ENCODE data around the gene SCUBE2.

The SCUBE2 gene

GRCh38 chr11:9073466-9074225 is 17.8 kb downstream of the SCUBE2 start:
- no peak for DNase-seq

- DNase-seq, result no peak
These were observed 18.7 kb downstream of the SCUBE2 start for GRCh38 chr11:9072626-9073176.

GRCh38 chr11:9071692-9072091 is 19.7 kb downstream of the SCUBE2 start:
- no peak for DNase-seq

- DNase-seq, result no peak
These were observed 20.5 kb downstream of the SCUBE2 start for GRCh38 chr11:9070749-9071491.

GRCh38 chr11:9069862-9070470 is 21.4 kb downstream of the SCUBE2 start:
- no peak for DNase-seq

GRCh38 chr11:9069256-9069655 is 22.1 kb downstream of the SCUBE2 start:
- DNase-seq, result no peak

GRCh38 chr11:9066433-9066925 is 24.9 kb downstream of the SCUBE2 start:
- DNase-seq, result no peak

GRCh38 chr11:9065607-9066432 is 25.6 kb downstream of the SCUBE2 start:
- no peak for DNase-seq

GRCh38 chr11:9061807-9062206 is 29.6 kb downstream of the SCUBE2 start:
- no peak for DNase-seq

- DNase-seq, result no peak
These were observed 30.7 kb downstream of the SCUBE2 start for GRCh38 chr11:9060700-9061111.

- DNase-seq, result no peak
These were observed 32.0 kb downstream of the SCUBE2 start for GRCh38 chr11:9059406-9059805.

- DNase-seq, result no peak
These were observed 33.5 kb downstream of the SCUBE2 start for GRCh38 chr11:9057888-9058287.

GRCh38 chr11:9057007-9057406 is 34.4 kb downstream of the SCUBE2 start:
- DNase-seq, result no peak

GRCh38 chr11:9056467-9056866 is 34.9 kb downstream of the SCUBE2 start:
- no peak for DNase-seq

- DNase-seq, result no peak
These were observed 37.9 kb downstream of the SCUBE2 start for GRCh38 chr11:9053316-9054035.

- no peak for DNase-seq
These were observed 39.1 kb downstream of the SCUBE2 start for GRCh38 chr11:9052316-9052715.

- no peak for DNase-seq
These were observed 41.4 kb downstream of the SCUBE2 start for GRCh38 chr11:9049959-9050358.

- no peak for DNase-seq
These were observed 43.4 kb downstream of the SCUBE2 start for GRCh38 chr11:9047964-9048523.

- DNase-seq, result no peak
These were observed 44.9 kb downstream of the SCUBE2 start for GRCh38 chr11:9046481-9046880.

GRCh38 chr11:9042488-9042887 is 48.9 kb downstream of the SCUBE2 start:
- no peak for DNase-seq

- DNase-seq, result no peak
These were observed 49.7 kb downstream of the SCUBE2 start for GRCh38 chr11:9041747-9042146.

- no peak for DNase-seq
These were observed 51.0 kb downstream of the SCUBE2 start for GRCh38 chr11:9040410-9040809.

Data from GF-D8 (cell line).